ENCODE data around the gene ATP6V0D1. TPM values are rescaled to one million over a fixed set of nuclear protein-coding genes. Genes with fewer than 3 reads are reported as not detected.

The ATP6V0D1 gene
- total RNA-seq: 126 and 130 TPM in 2 replicates

DNA sequence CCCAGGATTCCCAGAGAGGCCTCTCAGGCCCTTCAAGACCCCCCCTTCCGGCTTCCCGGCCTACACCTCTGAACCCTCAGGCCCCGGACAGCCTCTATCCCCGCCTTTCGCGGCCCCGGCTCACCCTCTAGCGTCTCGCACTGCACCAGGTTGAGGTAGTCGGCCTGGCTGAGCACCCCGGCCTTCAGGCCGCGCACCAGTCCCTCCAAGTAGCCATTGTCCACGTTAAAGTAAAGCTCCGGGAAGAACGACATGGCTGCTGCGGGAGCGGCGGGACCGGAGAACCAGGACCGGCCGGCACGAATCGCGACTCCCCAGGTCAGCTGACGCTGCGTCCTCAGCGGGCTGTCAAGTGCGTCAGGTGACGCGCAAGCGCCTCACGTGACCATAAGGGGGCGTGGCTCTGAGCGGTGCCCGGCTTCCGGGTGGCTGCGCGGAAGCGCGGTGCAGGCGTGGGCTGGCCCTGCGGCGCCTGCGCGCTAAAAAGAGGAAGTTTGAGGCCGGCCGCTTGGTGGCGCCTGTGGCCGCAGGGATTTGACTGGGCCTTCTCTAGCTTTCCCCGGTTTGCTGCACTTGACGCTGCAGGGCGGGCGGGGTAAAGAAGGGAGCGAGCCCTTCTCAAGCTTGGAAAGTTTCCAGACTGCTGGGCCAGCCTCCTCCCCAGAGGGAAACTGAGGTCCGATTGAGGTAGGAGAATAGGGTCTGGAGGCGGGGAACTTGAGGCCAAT, at the start of gene ATP6V0D1:
ATP6V0D1 (minus strand) TSS at position 325 of the 728 bp plus-strand sequence; CDS start at position 254, 71 bp downstream.

GRCh38 chr16:67528222-67528869, 47.4 kb upstream of the ATP6V0D1 start, which contains the start of gene RIPOR1:
TSS of gene RIPOR1 (plus strand) at chr16:67528829. CDS start at chr16:67538447, 9,618 bp downstream.

GRCh38 chr16:67483150-67483549, 2.2 kb upstream of the ATP6V0D1 start, which contains the start of gene AGRP:
TSS of gene AGRP (minus strand) at chr16:67483547. CDS start at chr16:67483398, 149 bp downstream.

DNA sequence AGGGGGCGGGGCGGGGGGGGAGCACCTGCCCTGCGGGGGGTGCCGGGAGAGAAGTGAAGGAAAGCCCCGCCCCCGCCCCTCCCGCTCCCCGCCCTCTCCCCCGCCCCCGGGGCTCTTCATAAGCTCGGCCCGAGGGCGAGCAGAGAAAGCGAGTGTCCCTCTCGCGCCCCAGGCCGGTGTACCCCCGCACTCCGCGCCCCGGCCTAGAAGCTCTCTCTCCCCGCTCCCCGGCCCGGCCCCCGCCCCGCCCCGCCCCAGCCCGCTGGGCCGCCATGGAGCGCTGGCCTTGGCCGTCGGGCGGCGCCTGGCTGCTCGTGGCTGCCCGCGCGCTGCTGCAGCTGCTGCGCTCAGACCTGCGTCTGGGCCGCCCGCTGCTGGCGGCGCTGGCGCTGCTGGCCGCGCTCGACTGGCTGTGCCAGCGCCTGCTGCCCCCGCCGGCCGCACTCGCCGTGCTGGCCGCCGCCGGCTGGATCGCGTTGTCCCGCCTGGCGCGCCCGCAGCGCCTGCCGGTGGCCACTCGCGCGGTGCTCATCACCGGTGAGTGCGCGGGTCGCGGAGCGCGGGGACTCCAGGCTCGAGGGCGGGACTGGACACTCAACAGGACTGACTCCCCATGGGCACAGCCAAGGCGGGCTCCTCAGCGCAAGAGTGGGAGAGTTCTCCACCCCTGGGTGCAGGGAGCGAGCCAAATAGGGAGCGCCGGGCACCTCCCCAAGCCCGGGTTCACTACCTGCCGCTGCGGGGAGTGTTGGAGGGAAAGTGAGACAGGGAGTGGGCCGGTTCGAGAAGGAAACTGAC, 49.8 kb downstream of the ATP6V0D1 start, which contains the start of gene HSD11B2:
HSD11B2 (plus strand) TSS at position 145 of the 798 bp plus-strand sequence; CDS start at position 273, 128 bp downstream.

GRCh38 chr16:67415872-67416793, 64.8 kb downstream of the ATP6V0D1 start, which contains the start of gene ZDHHC1:
TSS of gene ZDHHC1 (minus strand) at chr16:67416477. CDS start at chr16:67407775, 8,702 bp downstream.

DNA sequence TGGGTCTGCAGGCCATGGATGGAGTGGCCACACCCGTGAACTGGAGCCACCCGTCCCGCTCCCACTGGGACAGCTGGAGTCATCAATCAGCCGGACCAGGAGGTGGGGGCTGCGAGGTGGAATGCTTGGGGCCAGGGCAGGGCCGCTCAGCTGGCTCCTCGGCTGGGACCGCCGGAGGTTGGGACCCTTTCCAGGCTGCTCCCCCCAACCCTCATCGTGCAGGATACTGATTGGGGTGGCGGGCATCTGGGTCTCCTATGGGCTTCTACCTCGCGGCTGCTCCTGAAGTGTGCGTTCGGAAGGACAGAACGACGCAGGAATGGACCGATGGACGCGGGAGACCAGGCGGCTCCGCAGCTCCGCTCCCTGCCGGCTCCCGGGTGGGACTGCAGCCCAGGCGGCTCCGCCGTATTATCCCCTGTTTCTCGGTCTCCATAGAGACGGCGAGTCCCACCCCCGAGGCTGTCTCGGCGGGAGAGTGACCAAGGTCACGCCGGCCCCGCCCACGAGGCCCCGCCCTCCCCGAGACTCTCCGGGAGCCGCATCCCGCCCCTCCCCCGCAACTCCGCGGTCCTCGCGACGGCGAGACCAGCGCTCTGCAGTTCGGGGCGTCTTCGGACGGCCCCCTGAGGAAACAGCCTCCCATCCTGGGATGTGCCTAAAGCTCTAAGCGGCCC, 87.7 kb downstream of the ATP6V0D1 start, which contains the start of gene TPPP3:
TPPP3 (minus strand) TSS at position 388 of the 677 bp plus-strand sequence. CDS start 2,387 bp downstream, outside the sequence.

Other genes with a start within 250 kb of the ATP6V0D1 start
- 26.0 and 26.4 TPM in 2 replicates for gene FHOD1, start 233.7 kb downstream of the ATP6V0D1 start, total RNA-seq
- gene SLC9A5, start 232.2 kb downstream of the ATP6V0D1 start, total RNA-seq: 0.74 and 0.78 TPM in 2 replicates
- 6.6 and 7.5 TPM in 2 replicates for gene PLEKHG4, start 201.6 kb downstream of the ATP6V0D1 start, total RNA-seq
- gene KCTD19, start 154.4 kb downstream of the ATP6V0D1 start, total RNA-seq: not detected in 2 replicates
- gene LRRC36, start 154.3 kb downstream of the ATP6V0D1 start, total RNA-seq: not detected in 2 replicates
- 0.19 TPM in 1 of 2 replicates, not detected in the other for gene TPPP3, start 87.7 kb downstream of the ATP6V0D1 start, total RNA-seq
- gene ZDHHC1, start 64.7 kb downstream of the ATP6V0D1 start, total RNA-seq: 5.3 and 6.1 TPM in 2 replicates
- 1.3 and 2.9 TPM in 2 replicates for gene HSD11B2, start 50.0 kb downstream of the ATP6V0D1 start, total RNA-seq
- not detected in 2 replicates for gene AGRP, start 2.4 kb upstream of the ATP6V0D1 start, total RNA-seq
- gene RIPOR1, start 47.7 kb upstream of the ATP6V0D1 start, total RNA-seq: 22.9 and 30.5 TPM in 2 replicates
- 17.7 and 25.5 TPM in 2 replicates for gene CTCF, start 81.4 kb upstream of the ATP6V0D1 start, total RNA-seq
- gene CARMIL2, start 164.0 kb upstream of the ATP6V0D1 start, total RNA-seq: 0.23 and 0.49 TPM in 2 replicates
- gene ACD, start 179.1 kb upstream of the ATP6V0D1 start, total RNA-seq: 38.0 and 42.5 TPM in 2 replicates
- 3.8 and 3.9 TPM in 2 replicates for gene PARD6A, start 179.8 kb upstream of the ATP6V0D1 start, total RNA-seq
- gene ENKD1, start 185.6 kb upstream of the ATP6V0D1 start, total RNA-seq: 14.0 and 20.3 TPM in 2 replicates
- gene C16orf86, start 185.7 kb upstream of the ATP6V0D1 start, total RNA-seq: 1.5 and 2.3 TPM in 2 replicates
- 20.0 and 23.6 TPM in 2 replicates for gene GFOD2, start 238.2 kb upstream of the ATP6V0D1 start, total RNA-seq

Measured in airway epithelial cell (primary cell).